SK-N-SH (cell line): ENCODE results near the gene MRGPRE.
"Not testable (repeated sequence)": the region's sequence is repeated elsewhere in the genome, so short reads cannot be mapped to it uniquely, and the experiment has no call there.

Experiments
- SIN3A ChIP-seq: IDR thresholded peaks from 2 replicates; pipeline ENCODE4 v1.6.1; 2012; ENCODE audit warnings: low read depth, mild to moderate bottlenecking, low read length, moderate library complexity, borderline replicate concordance
- TF ChIP-seq, protein P1 (sequence below): fragments of 150-350 bp; IDR thresholded peaks from 2 replicates; pipeline ENCODE4 v1.6.1; 2017; ENCODE audit warnings: antibody characterized with exemption, low read length, low read depth, borderline replicate concordance
- TF ChIP-seq, protein P2 (sequence below): fragments of 200-600 bp; sonication (generic); IDR thresholded peaks from 2 replicates; pipeline ENCODE4 v1.6.1; 2017; ENCODE audit warnings: antibody characterized with exemption, mild to moderate bottlenecking, moderate library complexity

DNA sequence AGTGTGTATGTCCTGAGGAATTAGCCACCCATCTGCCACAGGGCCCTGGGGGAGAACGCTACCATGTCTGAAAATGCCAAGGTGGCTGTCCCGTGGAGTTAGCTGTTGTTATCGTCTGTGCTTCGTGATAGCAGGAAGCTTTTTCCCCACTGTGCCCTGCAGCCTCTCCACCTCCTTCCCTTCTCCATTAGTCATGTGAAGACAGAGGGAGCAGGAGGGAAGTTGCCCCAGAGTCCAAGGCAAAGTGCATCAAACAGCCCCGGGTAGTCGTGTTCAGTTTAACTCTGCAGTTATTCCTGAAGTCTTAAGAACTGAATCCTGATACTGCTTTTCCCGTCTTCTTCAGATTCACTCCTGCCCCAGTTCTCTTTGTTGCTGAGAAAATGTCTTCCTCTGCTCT lies 30.3 kb upstream of the MRGPRE start:
- TF ChIP-seq, protein P1, sequence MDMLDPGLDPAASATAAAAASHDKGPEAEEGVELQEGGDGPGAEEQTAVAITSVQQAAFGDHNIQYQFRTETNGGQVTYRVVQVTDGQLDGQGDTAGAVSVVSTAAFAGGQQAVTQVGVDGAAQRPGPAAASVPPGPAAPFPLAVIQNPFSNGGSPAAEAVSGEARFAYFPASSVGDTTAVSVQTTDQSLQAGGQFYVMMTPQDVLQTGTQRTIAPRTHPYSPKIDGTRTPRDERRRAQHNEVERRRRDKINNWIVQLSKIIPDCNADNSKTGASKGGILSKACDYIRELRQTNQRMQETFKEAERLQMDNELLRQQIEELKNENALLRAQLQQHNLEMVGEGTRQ = not testable (repeated sequence)
- TF ChIP-seq, protein P2, sequence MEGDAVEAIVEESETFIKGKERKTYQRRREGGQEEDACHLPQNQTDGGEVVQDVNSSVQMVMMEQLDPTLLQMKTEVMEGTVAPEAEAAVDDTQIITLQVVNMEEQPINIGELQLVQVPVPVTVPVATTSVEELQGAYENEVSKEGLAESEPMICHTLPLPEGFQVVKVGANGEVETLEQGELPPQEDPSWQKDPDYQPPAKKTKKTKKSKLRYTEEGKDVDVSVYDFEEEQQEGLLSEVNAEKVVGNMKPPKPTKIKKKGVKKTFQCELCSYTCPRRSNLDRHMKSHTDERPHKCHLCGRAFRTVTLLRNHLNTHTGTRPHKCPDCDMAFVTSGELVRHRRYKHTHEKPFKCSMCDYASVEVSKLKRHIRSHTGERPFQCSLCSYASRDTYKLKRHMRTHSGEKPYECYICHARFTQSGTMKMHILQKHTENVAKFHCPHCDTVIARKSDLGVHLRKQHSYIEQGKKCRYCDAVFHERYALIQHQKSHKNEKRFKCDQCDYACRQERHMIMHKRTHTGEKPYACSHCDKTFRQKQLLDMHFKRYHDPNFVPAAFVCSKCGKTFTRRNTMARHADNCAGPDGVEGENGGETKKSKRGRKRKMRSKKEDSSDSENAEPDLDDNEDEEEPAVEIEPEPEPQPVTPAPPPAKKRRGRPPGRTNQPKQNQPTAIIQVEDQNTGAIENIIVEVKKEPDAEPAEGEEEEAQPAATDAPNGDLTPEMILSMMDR = not testable (repeated sequence)
- TF ChIP-seq SIN3A = not testable (repeated sequence)
